Aorta (tissue), 5 donors: Measurements from ENCODE around the gene TMEM54. TPM values are rescaled to one million over a fixed set of nuclear protein-coding genes. Genes with fewer than 3 reads are reported as not detected.

Experiments
- ATAC-seq: fragments of 200-7000 bp; cut with Tn5 transposase; one replicate; pipeline ENCODE4 v1.9.1; 2022; ENCODE audit warnings: moderate library complexity; ENCODE audit not compliant: low FRiP score
- DNase-seq, 2 donors: peaks; one replicate each; pipeline ENCODE4 v3.0.0-alpha.2; 2020
- H3K27ac ChIP-seq, 2 donors: one replicate each; pipeline ENCODE4 v1.5.1; 2013; ENCODE audit warnings: low read length in 2 of 2, mild to moderate bottlenecking in 2 of 2, moderate library complexity in 2 of 2, control low read depth in 1 of 2, inconsistent platforms in 1 of 2, low read depth in 1 of 2
- H3K27me3 ChIP-seq, 2 donors: one replicate each; pipeline ENCODE4 v1.6.1; 2013; ENCODE audit warnings: control low read depth in 1 of 2, low read length in 1 of 2, mild to moderate bottlenecking in 1 of 2, moderate library complexity in 1 of 2; ENCODE audit not compliant: insufficient read depth in 2 of 2, control insufficient read depth in 1 of 2
- H3K36me3 ChIP-seq, 2 donors: one replicate each; pipeline ENCODE4 v1.6.1; 2013; ENCODE audit warnings: control low read depth in 1 of 2, low read length in 1 of 2, mild to moderate bottlenecking in 1 of 2; ENCODE audit not compliant: insufficient read depth in 2 of 2, control insufficient read depth in 1 of 2
- H3K4me1 ChIP-seq, 2 donors: one replicate each; pipeline ENCODE4 v1.6.1; 2013; ENCODE audit warnings: low read length in 2 of 2, control low read depth in 1 of 2, mild to moderate bottlenecking in 1 of 2, moderate library complexity in 1 of 2; ENCODE audit not compliant: insufficient read depth in 2 of 2, control insufficient read depth in 1 of 2
- H3K4me3 ChIP-seq, 2 donors: one replicate each; pipeline ENCODE4 v1.5.1; 2013; ENCODE audit warnings: low read length in 2 of 2, control low read depth in 1 of 2, mild to moderate bottlenecking in 1 of 2
- H3K9me3 ChIP-seq: one replicate; pipeline ENCODE4 v1.6.1; 2013; ENCODE audit warnings: mild to moderate bottlenecking, low read length; ENCODE audit not compliant: control insufficient read depth
- WGBS, 2 donors: extraction: QIAGEN DNeasy Blood & Tissue Kit; methylation state at CpG; one replicate each; pipeline ENCODE4 v1.1.7; 2013; 5-methylcytosine and 5-hydroxymethylcytosine counted together
- intact Hi-C, 2 donors: fragments of 100-400 bp; cut with DNase I; formaldehyde crosslinking; loops; one replicate each; pipeline versions ENCODE4 v1.14.2 to v1.15.0; 2022
- polyA plus RNA-seq, 2 donors: library from polyadenylated mRNA; stranded (reverse); fragments of 200-250 nt; gene quantifications; one replicate each; pipeline ENCODE4 v1.2.3, GENCODE V29; 2013
- total RNA-seq, 2 donors: library from RNA; stranded (reverse); fragmentation: NEBNext Ultra II Directional; extraction: Animal tissue kit (Norgen Biotek cat#: 25700); gene quantifications; one replicate each; pipeline ENCODE4 v1.2.1, GENCODE V29; 2021
- donor health status: healthy with polysubstance abuse.
- donor health status: Bipolar disorder and iron deficiency.
- donor health status: DM: no; HTN: no; CAD: no.
- donor health status: DM: no; HTN: no; CAD: no.
- donor health status: DM: yes; HTN: yes; CAD: no.

The TMEM54 gene
- total and polyA plus RNA-seq, 4 donors = 21.1 to 77.5 (median 24.5) TPM

- no peaks in the 10 kb centered on the region for H3K9me3 ChIP-seq
- intact Hi-C loops = no loop called here
- ATAC-seq (no peak), DNase-seq (peak; percentile 35 to 64)
- H3K36me3 ChIP-seq = no peaks in the 10 kb centered on the region
- no peaks in the 10 kb centered on the region for H3K27me3 ChIP-seq
- 94 to 96% methylated on average over 22 to 26 of the region's 26 CpGs for WGBS, 2 donors
- H3K4me3 ChIP-seq = no peak overlapping the region
- no peak overlapping the region for H3K27ac ChIP-seq
- H3K4me1 ChIP-seq = no peaks in the 10 kb centered on the region
These were observed 5.6 kb downstream of the TMEM54 start for GRCh38 chr1:32895325-32896215.

GRCh38 chr1:32894681-32895080 lies 6.5 kb downstream of the TMEM54 start:
- Histone ChIP-seq H3K4me1 (no peaks in the 10 kb centered on the region), H3K27ac (no peak overlapping the region), H3K4me3 (no peak overlapping the region), H3K36me3 (no peaks in the 10 kb centered on the region), H3K9me3 (no peaks in the 10 kb centered on the region), H3K27me3 (no peaks in the 10 kb centered on the region)
- 89 to 90% methylated on average over 6 of the region's 6 CpGs for WGBS, 2 donors
- DNase-seq (peak; percentile 32 to 45), ATAC-seq (no peak)
- intact Hi-C loops = no loop called here

- no peak overlapping the region for H3K4me3 ChIP-seq
- no peaks in the 10 kb centered on the region for H3K36me3 ChIP-seq
- H3K27me3 ChIP-seq = no peaks in the 10 kb centered on the region
- intact Hi-C loops = no loop called here
- H3K27ac ChIP-seq = no peak overlapping the region
- H3K9me3 ChIP-seq = no peaks in the 10 kb centered on the region
- H3K4me1 ChIP-seq = no peaks in the 10 kb centered on the region
- ATAC-seq = no peak
- WGBS, 2 donors = 81 to 84% methylated on average over 8 of the region's 8 CpGs
- DNase-seq = peak in 1 of 2 donors; percentile 51
These were observed 7.1 kb downstream of the TMEM54 start for GRCh38 chr1:32894019-32894600.

DNA sequence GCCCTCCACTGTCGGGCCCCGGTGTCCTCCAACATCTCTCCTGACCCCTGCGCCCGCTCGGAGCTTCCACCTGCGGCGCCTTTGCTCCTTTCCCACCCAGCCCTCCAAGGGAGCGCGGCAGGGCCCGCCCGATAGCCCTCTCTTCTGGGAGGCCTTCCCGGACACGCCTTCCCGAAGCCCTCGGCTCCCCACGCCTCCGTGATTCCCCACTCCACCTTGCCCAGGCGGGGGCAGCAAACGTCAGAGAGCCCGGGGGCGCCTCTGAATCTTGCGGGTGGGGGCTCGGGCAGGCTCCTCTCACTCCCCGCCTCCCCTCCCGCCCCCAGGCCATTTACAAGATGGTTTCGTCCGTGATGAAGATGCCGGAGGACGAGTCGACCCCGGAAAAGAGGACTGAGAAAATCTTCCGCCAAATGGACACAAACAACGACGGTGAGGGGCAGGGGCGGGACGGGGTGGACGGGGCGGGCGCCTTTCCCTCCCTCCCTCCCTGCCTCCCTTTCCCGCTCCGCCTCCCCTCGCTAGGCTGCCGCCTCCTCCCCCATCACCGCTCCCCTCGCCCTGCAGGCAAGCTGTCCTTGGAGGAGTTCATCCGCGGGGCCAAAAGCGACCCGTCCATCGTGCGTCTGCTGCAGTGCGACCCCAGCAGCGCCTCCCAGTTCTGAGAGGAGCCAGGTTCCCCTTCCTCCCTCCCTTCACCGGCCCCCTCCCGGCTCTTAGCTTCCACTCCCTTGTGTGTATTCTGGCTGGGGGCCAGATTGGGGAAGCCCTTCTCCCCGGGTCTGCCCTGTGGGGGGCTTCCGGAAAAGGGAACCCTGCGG lies 7.8 kb downstream of the TMEM54 start:
- Histone ChIP-seq H3K27me3 (no peaks in the 10 kb centered on the region), H3K9me3 (no peaks in the 10 kb centered on the region), H3K36me3 (no peaks in the 10 kb centered on the region), H3K4me1 (no peaks in the 10 kb centered on the region), H3K4me3 (peak overlapping the region in 1 of 2 donors; percentile 25), H3K27ac (no peak overlapping the region)
- peak; percentile 54 to 85 for DNase-seq
- no peak for ATAC-seq
- WGBS, 2 donors = 2% methylated on average over 44 to 58 of the region's 58 CpGs
- intact Hi-C loops = no loop called here

- intact Hi-C loops = no loop called here
- 19 to 21% methylated on average over 37 to 49 of the region's 49 CpGs for WGBS, 2 donors
- Histone ChIP-seq H3K36me3 (no peaks in the 10 kb centered on the region), H3K4me3 (peak overlapping the region in 1 of 2 donors; percentile 25), H3K4me1 (no peaks in the 10 kb centered on the region), H3K9me3 (no peaks in the 10 kb centered on the region), H3K27ac (no peak overlapping the region), H3K27me3 (no peaks in the 10 kb centered on the region)
- peak; percentile 41 to 79 for DNase-seq
- no peak for ATAC-seq
These were observed 8.6 kb downstream of the TMEM54 start for GRCh38 chr1:32892368-32893197.

- H3K36me3 ChIP-seq = no peaks in the 10 kb centered on the region
- H3K27me3 ChIP-seq = no peaks in the 10 kb centered on the region
- no peak overlapping the region for H3K4me3 ChIP-seq
- intact Hi-C loops = no loop called here
- no peak overlapping the region for H3K27ac ChIP-seq
- DNase-seq (peak in 1 of 2 donors; percentile 4), ATAC-seq (no peak)
- WGBS, 2 donors = 91 to 96% methylated on average over 3 of the region's 3 CpGs
- no peaks in the 10 kb centered on the region for H3K9me3 ChIP-seq
- H3K4me1 ChIP-seq = no peaks in the 10 kb centered on the region
These were observed 9.6 kb downstream of the TMEM54 start for GRCh38 chr1:32891630-32892029.

GRCh38 chr1:32891241-32891570 lies 10.0 kb downstream of the TMEM54 start:
- H3K36me3 ChIP-seq = no peaks in the 10 kb centered on the region
- ATAC-seq = no peak
- H3K9me3 ChIP-seq = no peaks in the 10 kb centered on the region
- intact Hi-C loops = no loop called here
- 90 to 93% methylated on average over 1 of the region's 1 CpG for WGBS, 2 donors
- H3K27ac ChIP-seq = no peak overlapping the region
- no peaks in the 10 kb centered on the region for H3K27me3 ChIP-seq
- no peaks in the 10 kb centered on the region for H3K4me1 ChIP-seq
- peak; percentile 1 to 39 for DNase-seq
- no peak overlapping the region for H3K4me3 ChIP-seq
